B cell (primary cell): ENCODE results near the gene LRIT2.

Experiments
- CTCF ChIP-seq: fragments of 200-600 bp; IDR thresholded peaks from one replicate; pipeline ENCODE4 v1.8.0; 2022; ENCODE audit warnings: antibody characterized with exemption, mild to moderate bottlenecking
- EZH2 ChIP-seq: IDR thresholded peaks from 2 replicates; pipeline ENCODE4 v1.6.1; 2012; ENCODE audit warnings: borderline replicate concordance, low read depth, mild to moderate bottlenecking, moderate library complexity, low read length; ENCODE audit not compliant: insufficient read depth, poor library complexity, severe bottlenecking

DNA sequence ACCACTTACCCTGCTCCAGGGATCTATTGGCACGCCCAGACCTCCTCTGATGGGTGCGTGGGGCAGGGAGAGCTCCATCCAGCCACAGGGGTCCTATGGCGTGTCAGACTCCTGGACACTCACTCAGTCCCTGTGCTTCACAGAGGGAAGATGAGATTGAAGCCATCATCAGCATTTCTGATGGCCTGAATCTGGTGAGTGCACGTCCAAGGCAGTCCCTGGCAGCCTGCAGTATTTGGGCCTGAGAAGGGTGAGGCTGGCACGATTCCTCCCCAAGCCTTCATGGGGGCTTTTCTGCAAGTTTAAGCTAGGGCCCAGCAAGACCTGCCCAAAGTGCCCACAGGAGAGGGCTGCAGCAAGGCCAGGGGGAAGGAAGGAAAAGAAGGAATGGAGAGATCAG is 27.7 kb downstream of the LRIT2 start:
- TF ChIP-seq CTCF (no peak), EZH2 (no peak)
